GM23338 (cell line): ENCODE results near the gene DCP2. TPM values are rescaled to one million over a fixed set of nuclear protein-coding genes. Genes with fewer than 3 reads are reported as not detected.

Source experiments
- polyA plus RNA-seq: library from polyadenylated mRNA; unstranded; fragments of >200 nt; fragmentation: Nextera tagmentation; extraction: Ambion mirVana; gene quantifications from 2 replicates; pipeline ENCODE4 v1.2.1, GENCODE V29; 2016
- total RNA-seq: library from RNA; depleted of rRNA; stranded (reverse); fragments of >200 nt; shearing (Covaris generic); gene quantifications from 2 replicates; pipeline ENCODE4 v1.2.3, GENCODE V29; 2014; rRNA removed

Gene DCP2
- total and polyA plus RNA-seq, 2 experiments from 2014 or later = 96.6 to 165 TPM

Other genes with a start within 250 kb of the DCP2 start
- gene APC, start 238.9 kb upstream of the DCP2 start, total RNA-seq = 45.3 and 62.9 TPM in 2 replicates
- 34.8 and 42.4 TPM in 2 replicates for gene APC, start 238.9 kb upstream of the DCP2 start, polyA plus RNA-seq
- gene SRP19, start 115.5 kb upstream of the DCP2 start, total RNA-seq = 104 and 144 TPM in 2 replicates
- 368 and 406 TPM in 2 replicates for gene SRP19, start 115.5 kb upstream of the DCP2 start, polyA plus RNA-seq
- 30.3 and 32.5 TPM in 2 replicates for gene REEP5, start 54.6 kb upstream of the DCP2 start, total RNA-seq
- gene REEP5, start 54.6 kb upstream of the DCP2 start, polyA plus RNA-seq = 109 and 111 TPM in 2 replicates